ENCODE data around the gene COL13A1.

The COL13A1 gene

GRCh38 chr10:69791812-69792211 lies 9.9 kb upstream of the COL13A1 start:
- DNase-seq (ENCODE audit: low read depth in 2 of 2) = no peak

- DNase-seq (ENCODE audit: low read depth in 2 of 2) = no peak
These were observed 9.4 kb upstream of the COL13A1 start for GRCh38 chr10:69792341-69792740.

DNA sequence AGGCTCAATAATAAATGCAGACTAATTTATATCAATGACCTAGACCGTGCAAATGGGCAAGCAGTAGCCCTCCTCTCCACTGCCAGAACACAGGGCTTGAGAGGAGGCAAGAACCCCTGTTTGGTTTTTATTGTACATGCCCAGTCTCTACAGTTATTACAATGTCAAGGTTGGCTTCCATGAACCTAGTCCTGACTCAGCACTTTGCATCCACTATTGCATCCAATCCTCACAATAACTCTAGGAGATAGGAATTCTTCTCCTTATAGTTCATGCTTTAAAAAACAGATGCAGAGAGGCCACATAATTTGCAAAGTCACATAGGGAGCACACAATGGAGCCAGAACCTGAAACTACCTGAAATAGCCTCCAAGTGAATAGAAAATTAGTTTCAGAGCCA lies 7.0 kb upstream of the COL13A1 start:
- DNase-seq (ENCODE audit: low read depth in 2 of 2) = no peak

DNA sequence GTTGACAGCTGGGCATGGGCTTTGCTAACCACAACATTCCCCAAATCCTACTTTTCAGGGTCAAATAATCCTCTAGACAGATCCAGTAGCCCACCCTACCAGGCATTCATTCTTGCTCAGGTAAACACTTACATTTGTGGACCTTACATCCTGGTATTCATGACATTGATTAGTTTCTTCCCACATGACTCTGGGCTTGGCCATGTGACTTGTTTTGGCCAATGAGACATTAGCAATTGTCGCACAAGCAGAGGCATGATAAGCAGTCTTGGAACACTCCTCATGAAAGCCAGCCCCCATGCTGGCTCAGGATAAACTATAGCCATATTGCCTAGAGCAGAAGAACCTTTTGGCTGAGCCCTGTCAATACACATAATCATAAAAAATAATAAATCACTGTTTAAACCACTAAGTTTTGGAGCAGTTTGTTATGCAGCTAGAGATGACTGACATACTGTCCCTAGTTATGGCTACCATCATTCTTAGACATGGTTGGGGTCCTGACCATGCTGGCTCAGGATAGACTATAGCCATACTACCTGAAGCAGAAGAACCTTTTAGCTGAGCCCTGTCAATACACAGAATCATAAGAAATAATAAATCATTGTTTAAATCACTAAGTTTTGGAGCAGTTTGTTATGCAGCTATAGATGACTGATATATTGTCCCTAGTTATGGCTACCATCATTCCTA lies 6.3 kb upstream of the COL13A1 start:
- DNase-seq (ENCODE audit: low read depth in 2 of 2) = no peak

DNA sequence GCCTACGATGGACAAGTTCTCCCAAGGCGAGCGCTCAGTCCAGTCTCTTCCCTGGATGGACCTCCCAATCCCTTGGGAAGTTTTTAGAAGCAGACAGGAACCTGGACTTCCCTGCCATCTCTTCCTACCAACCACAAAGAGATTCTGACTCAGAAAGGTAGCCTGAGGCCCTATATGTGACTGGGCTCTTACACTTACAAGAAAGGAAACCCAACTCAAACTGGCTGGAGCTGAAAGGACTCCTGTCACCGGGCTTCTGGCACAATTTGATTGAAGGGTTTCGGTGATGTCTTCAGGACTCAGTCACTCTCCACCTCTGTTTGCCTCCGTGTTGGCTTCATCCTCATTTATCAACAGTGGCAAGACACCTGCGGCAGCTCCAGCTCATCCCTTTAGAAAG lies 3.7 kb upstream of the COL13A1 start:
- no peak for DNase-seq (ENCODE audit: low read depth in 2 of 2)

GRCh38 chr10:69800109-69800508 lies 1.6 kb upstream of the COL13A1 start:
- DNase-seq (ENCODE audit: low read depth in 2 of 2) = no peak

GRCh38 chr10:69800665-69801064 lies 1.0 kb upstream of the COL13A1 start:
- DNase-seq (ENCODE audit: low read depth in 2 of 2) = no peak

DNA sequence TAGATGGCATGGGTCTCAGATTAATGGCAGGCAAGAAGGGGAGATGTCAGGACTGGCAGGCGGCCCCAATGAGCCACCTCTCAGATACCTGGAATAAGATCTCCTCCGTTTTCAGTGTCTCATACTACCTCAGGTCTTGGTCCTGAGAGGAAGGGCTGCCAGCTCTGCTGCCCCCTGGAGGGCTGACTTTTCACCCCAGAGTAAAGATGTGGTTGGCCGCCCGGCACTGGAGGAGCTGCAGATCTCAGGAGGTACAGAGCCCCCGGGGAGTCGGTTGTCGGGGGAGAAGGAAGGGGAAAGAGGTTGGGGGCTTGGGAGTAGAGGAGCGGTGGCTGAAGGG lies 642 bp upstream of the COL13A1 start:
- DNase-seq (ENCODE audit: low read depth in 2 of 2) = peak; percentile 7 to 39

- DNase-seq (ENCODE audit: low read depth in 2 of 2) = no peak
These were observed 887 bp downstream of the COL13A1 start for GRCh38 chr10:69802424-69803161.

GRCh38 chr10:69803809-69804208 lies 2.1 kb downstream of the COL13A1 start:
- DNase-seq (ENCODE audit: low read depth in 2 of 2) = no peak

DNA sequence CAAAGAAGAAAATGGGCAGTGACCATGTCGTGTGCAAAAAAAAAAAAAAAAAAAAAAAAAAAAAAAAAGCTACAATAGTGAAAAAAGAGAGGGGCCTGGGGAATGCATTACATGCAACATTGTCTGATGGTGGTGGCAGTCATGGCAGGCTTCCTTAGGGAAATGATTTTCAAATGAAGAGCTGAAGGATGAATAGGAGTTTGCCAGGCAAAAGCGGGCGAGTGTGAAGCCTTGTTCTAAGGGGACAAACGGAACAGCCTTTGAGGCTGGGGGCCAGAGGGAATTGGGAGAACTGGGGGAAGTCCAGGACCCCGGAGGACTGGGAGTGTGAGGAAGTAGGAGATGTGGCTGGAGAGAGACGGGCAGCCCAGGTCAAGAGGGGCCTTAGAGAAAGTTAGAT lies 3.1 kb downstream of the COL13A1 start:
- DNase-seq (ENCODE audit: low read depth in 2 of 2) = no peak

- DNase-seq (ENCODE audit: low read depth in 2 of 2) = no peak
These were observed 5.4 kb downstream of the COL13A1 start for GRCh38 chr10:69807122-69807521.

- DNase-seq (ENCODE audit: low read depth in 2 of 2) = no peak
These were observed 6.0 kb downstream of the COL13A1 start for GRCh38 chr10:69807696-69808095.

GRCh38 chr10:69809318-69809717 lies 7.6 kb downstream of the COL13A1 start:
- no peak for DNase-seq (ENCODE audit: low read depth in 2 of 2)

GRCh38 chr10:69810097-69810496 lies 8.4 kb downstream of the COL13A1 start:
- no peak for DNase-seq (ENCODE audit: low read depth in 2 of 2)

DNA sequence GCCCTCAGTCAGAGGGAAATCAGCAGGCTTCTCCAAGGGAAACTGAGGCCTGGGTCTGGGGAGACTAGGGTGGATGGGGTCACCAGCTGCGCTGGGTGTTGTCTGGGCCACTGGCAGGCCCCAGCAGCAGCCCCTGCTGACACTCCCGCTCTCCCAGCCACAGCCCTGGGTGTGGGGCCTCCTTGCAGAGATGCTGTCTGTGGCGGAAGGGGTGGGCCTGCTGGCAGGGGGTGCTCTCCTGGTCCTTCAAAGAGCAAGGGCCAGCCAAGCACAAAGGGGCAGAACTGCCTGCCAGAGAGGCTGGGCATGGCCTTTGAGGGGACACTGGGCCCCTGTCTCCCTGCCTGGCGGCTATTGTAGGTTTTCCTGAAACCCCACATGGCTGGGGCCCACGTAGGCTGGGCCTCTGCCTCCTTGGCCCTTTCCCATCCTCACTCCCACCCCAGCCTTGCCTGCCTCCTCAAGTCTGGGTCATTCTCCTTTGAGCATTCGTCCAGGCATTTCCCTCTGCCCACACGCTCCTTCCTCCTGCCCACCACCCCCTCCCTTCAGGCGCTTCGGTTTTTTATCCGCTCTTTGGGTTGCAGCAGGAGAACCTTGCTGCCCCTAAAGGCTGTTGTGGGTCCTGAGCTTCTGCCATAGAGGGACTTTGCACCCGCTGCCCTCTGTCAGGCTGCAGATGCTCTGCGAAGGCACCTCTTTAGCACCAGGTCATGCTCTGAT lies 9.1 kb downstream of the COL13A1 start:
- no peak for DNase-seq (ENCODE audit: low read depth in 2 of 2)

GRCh38 chr10:69813632-69814031 lies 11.9 kb downstream of the COL13A1 start:
- no peak for DNase-seq (ENCODE audit: low read depth in 2 of 2)

DNA sequence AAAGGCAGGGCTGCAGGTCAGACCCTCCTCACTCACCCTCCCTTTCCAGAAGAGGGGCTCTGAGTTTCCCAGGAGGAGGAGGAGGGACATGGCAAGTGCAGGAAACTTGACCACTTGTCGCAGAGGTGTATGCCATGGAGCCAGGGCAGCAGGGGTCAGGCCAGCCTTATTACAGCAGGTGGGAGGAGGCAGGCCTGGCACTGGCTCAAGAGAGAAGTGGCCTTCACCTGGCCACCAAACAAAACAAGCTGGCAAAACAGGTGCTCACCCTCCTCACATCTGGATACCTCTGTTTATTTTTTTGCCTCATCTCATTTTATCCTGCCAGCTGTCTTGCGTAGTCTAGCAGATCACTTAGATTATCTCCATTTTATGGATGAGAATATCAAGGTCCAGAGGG lies 12.5 kb downstream of the COL13A1 start:
- no peak for DNase-seq (ENCODE audit: low read depth in 2 of 2)

- DNase-seq (ENCODE audit: low read depth in 2 of 2) = no peak
These were observed 13.4 kb downstream of the COL13A1 start for GRCh38 chr10:69815104-69815503.

DNA sequence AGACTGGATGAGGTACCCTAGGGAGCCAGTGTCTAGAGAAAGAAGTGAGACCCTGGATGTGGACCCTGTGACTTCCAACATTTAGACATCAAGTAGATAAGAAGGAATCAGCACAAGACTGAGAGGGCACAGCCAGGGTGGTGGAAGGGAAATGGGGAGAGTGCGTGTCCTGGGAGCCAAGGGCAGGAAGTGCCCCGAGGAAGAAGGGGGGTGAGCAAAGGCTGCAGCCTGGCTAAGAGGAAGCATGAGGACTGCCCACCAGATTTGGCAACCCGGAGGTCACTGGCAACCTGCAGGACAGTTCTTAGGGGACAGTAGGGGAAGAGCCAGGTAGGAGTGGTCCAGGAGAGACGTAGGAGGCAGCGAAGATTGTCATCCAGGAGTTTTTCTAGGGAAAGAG lies 14.8 kb downstream of the COL13A1 start:
- no peak for DNase-seq (ENCODE audit: low read depth in 2 of 2)

DNA sequence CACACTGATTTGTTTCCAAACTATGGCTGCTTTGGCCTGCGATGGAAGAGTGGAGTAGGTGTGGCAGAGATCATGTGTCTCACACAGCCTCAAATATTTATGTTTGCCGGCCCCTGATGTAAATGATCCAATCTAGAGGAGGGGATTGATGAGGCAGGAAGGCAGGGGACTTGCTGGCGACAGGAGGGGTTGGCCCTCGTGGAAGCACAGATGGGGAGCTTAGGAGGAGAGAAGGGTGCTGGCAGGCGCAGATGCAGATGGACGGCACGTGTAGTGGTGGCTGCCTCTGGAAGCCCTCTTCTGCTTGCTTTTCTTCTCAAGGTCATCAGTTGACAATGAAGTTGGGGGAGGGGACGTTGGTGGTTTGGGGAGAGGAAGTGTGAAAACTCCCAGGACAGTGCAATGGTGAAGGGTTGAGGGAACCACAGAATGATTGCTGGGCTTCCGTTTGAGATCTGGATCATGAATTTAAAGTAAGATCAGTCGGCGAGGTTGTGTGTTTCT lies 15.4 kb downstream of the COL13A1 start:
- DNase-seq (ENCODE audit: low read depth in 2 of 2) = no peak

DNA sequence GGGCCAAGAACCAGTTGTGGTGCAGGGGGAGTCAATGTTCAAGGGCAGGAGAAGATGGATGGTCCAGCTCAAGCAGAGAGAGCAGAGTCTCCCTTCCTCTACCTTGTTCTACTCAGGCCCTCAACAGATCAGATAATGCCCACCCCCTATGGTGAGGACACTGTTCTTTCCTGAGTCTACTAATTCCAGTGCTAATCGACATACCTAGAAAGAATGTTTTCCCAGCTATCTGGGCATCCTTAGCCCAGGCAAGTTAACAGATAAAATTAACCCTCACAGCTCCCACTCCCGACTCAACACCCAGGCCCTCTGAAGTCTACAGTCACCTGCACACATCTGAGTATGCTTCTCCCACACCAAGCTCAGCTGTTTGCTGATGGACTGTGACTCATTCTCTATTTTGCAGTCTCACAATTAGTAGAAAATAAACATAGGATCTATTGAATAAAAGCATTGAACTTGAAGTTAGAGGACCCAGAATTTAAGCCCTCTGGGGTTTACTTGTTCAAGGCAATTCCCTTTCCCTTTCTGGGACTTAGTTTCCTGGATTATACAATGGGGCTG lies 17.1 kb downstream of the COL13A1 start:
- no peak for DNase-seq (ENCODE audit: low read depth in 2 of 2)

Data from activated CD4-positive, alpha-beta T cell treated with anti-CD3 and anti-CD28 coated beads for 24 hours (primary cell).